HG02642 (cell line): ENCODE results near the gene TLCD4.
"Not testable (repeated sequence)": the region's sequence is repeated elsewhere in the genome, so short reads cannot be mapped to it uniquely, and the experiment has no call there.

ENCODE experiments used
- ATAC-seq: cut with Tn5 transposase; IDR thresholded peaks from one replicate; pipeline ENCODE4 v1.9.1; 2021; ENCODE audit warnings: mild to moderate bottlenecking; ENCODE audit not compliant: unreplicated experiment, poor library complexity

TLCD4 gene, protein sequence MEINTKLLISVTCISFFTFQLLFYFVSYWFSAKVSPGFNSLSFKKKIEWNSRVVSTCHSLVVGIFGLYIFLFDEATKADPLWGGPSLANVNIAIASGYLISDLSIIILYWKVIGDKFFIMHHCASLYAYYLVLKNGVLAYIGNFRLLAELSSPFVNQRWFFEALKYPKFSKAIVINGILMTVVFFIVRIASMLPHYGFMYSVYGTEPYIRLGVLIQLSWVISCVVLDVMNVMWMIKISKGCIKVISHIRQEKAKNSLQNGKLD

DNA sequence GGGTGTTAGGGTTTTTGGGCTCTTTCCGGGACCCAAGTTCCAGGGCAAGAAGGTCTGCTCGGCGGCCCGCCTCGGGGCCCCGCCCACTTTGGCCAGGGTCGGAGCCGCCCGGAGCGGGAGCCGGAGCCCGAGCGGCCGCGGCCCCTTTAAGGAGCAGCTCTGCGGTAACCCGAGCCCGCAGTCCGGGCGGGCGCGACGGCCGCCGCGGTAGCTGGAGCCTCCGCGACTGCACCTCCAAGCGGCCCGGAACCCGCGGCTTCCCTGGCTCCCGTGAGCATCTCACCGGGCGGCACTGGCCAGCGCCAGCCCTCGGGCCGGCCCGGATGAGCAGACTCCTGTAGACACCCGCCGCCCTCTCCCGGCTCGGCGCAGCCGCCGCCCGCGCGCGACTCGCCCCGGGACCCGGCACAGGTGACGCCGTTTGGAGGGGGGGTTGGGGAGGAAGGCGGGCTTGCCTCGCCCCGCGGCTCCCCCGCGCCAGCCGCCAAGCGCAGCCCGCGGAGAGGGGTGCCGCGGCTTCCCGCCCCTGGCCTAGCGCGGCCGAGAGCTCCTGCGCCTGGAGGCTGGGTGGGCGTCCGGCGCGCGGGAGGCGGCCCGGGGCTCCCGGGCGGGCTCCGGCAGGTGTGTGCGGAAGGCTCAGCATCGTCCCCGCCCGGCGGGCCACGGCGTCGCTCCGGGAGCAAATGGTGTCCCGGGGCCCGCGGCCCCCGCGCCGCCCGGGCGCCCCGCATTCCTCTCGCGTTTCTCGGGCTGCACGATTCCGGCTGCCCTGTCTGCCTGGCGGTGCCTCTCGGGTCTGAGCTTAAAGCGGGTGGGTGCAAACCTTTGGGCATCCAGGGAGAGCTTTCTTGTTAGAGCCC is at the start of gene TLCD4:
TSS of gene TLCD4 (plus strand) at position 149 of the 860 bp plus-strand sequence. CDS start 26,547 bp downstream, outside the sequence.
- ATAC-seq, result peak; percentile 64

DNA sequence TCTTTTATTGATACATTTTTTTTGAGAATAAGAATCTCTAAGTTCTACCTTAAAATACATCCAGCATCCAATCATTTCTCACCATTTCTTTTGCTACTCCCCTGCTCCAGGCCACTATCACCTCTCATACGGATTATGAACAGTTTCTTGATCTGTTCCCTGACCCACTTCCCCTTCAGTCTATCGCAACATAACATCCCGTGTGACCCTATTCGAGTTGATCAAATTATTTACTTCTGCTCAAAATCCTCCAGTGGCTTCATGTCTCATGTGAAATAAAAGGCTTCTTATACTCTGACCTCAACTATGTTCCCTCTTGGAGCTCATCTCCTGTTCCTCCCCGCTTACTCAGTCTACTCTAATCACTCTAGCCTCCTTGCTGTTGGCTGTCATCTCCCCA is 49.6 kb upstream of the TLCD4 start:
- no peak for ATAC-seq

DNA sequence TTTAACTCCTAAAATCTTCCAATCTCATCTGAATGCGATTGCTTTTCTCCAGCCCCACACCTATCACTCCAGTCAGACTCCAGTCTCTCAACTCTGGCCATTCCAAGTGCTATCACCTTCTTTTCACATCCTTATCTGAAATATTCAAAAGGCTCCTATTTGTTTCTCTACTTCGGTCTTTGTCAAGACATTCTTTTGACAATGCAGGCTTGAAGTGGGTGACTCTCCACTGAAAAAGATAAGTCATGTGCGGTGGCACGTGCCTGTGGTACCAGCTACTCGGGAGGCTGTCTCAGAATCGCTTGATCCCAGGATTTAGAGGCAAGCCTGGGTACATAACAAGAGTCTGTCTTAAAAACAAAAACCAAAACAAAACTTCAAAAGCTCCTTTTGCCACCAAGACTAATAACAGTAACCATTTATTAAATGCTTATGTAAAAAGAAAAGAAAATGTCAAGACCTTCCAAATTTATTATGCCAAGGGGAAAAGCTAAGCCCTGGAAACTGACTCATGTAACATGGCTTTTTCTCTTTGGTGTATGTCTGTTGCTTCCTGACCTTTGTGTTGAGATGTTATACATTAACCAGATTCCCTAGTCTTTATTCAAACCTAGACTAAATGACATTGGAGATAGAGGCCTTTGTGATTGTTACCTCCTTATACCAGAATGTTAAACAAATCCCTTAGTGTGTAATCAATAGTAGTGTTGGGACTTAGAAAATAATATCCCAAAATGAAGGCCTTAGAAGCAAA is 48.0 kb upstream of the TLCD4 start:
- no peak for ATAC-seq

DNA sequence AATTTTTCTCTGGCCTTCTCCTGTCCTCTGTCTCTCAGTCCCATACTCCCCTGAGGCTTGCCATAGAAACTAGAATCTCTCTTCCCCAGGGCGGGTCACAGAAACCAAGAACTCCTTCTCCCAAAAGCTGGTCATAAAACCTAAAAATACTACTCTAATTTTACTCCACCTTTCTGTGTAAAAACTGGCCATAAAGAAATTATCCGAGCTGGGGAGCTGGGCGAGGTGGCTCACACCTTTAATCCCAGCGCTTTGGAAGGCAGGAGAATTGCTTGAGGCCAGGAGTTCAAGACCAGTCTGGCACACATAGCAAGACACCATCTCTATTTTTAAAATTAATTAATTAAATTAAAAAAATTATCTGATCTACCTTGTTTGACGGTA is 47.5 kb upstream of the TLCD4 start:
- no peak for ATAC-seq

DNA sequence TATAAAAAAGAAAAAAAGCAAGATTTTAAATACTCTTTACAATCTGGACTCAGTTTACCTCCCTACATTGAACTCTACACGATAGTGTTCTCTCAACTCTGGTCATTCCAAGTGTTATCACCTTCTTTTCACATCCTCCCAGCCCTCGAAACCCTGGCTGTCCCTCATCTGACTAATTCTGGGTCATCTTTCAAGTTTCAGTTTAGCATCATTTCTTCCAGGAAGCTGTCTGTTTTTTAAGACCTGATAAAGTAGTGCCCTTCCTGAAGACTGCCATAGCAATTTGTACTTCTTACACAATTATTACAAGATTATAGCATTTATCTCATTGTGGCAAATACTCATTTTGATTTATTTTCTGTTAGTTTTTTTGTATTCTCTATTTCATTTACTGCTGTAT is 45.6 kb upstream of the TLCD4 start:
- no peak for ATAC-seq

DNA sequence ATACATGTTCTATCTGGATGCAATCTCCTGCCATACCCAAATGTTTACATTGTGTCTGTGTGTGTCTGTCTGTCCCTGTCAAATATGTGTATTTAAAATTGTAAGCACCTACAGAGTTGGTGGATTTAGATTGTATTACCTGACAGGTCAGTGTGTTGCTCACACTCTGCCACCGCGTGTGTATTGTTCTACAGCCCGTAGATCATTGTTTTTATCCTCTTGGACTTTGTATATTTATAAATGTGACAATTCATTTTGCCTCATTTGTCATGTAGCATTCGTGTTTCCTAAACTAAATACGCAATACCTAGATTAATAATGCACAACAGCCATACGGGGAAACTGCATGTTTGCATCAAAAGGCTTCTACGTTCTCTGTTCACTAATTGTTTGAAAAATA is 45.0 kb upstream of the TLCD4 start:
- ATAC-seq, result no peak

DNA sequence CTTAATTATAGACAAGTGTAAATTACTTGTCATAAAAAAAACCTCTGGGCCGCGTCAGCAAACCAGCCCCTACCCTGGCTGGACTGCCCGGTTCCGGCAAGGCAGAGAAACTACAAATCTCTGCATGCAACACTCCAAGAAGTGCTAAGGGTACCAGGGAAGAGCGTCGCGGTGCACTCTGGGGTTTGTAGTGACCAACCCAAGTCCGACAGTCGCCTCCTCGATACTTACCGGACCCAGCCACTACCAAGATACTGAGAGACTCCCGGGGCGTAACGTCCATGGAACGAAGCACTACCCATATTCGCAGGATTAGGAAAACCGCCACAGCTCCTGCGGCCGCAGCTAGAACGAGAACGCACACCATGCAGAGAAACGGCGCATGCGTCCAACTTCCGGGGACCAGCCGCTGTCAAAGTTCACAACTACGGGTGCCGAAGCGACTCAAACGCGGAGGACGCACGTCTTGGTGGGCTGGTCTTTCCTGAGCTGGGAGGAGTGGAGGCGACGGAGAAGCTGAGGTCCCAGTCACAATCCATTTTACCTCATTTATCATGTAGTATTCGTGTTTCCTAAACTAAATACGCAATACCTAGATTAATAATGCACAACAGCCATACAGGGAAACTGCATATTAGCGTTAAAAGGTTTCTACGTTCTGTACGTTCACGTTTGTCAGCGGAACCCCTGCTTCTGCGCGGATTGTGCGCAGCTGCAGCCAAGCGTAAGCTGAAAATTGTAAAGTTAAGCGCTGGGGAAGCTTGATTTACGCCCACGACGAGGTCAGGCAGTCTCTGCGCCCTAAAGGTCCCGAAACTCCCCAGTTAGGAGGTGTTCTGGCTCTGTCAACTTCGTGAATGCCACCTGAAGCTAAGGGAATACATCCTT is 44.4 kb upstream of the TLCD4 start, which contains the start of gene ALG14:
TSS of gene ALG14 (minus strand) at position 420 of the 888 bp plus-strand sequence. CDS start at position 367, 53 bp downstream.
- ATAC-seq, result peak; percentile 98

DNA sequence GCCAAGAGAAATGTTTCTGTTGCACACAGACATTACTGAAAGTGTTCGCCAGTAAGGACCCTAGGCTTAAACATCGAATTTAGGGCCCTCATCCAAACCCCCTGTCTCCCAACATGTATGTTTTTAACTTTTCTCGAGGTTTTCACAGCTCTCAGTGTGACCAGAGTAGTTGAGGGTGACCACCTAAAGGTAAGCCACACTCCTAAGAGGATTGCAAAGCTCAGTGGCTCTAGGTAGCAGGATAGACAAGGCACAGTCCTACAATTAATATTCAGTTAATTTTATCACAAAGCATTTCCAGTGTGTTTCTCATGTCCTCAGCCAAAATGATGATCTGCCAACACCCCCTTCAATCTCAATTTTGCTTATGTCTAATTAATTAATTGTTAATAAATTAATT is 43.7 kb upstream of the TLCD4 start:
- ATAC-seq, result no peak

DNA sequence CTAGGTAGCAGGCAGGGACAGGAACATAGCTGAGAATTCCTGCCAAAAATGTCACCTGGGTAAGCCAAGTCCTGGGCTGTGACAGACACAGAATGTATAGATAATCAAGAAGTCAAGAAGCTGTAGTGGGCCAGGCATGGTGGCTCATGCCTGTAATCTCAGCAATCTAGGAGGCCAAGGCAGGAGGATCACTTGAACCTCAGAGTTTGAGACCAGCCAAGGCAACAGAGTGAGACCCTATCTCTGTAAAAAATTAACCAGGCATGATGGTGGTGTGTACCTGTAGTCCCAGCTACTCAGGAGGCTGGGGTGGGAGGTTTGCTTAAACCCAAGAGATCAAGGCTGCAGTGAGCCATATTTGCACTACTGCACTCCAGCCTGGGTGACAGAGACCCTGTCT is 41.1 kb upstream of the TLCD4 start:
- no peak for ATAC-seq

DNA sequence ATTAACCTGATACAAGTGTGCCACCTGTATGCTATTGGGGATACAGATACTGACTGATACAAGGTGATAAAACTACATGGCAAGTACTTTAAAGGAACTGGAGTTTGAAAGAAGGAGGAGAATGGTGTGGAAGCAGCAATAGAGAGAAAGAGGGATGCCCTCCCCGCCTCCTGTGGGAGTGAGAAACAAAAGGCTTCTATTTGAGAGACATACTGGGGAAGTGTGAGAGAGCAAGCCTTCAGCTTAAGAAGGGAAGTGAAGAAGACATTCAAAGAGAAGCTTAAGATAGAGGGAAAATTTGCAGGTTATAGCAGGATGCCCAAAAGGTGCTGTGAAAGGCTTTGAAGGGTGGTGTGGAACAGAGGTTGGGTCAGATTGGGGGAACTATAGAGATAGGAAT is 36.7 kb upstream of the TLCD4 start:
- no peak for ATAC-seq

DNA sequence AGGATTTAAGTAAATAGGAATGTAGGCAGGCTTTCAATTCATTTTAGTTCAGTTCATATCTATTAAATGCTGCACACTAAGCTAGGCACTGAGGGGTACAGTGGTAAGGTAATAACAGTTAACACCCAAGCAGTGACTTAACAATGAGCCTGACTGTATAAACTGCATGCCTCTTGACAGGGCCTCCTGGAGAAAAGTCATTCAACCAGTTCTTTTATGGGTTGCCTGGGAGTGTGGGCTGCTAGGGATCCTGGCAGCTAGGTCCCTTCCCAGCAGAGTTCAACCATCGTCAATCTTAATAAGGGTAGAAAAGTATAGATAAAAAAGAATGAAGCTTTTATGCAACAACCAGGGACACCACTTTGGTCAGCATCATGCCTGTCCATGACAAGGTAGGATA is 36.3 kb upstream of the TLCD4 start:
- no peak for ATAC-seq

DNA sequence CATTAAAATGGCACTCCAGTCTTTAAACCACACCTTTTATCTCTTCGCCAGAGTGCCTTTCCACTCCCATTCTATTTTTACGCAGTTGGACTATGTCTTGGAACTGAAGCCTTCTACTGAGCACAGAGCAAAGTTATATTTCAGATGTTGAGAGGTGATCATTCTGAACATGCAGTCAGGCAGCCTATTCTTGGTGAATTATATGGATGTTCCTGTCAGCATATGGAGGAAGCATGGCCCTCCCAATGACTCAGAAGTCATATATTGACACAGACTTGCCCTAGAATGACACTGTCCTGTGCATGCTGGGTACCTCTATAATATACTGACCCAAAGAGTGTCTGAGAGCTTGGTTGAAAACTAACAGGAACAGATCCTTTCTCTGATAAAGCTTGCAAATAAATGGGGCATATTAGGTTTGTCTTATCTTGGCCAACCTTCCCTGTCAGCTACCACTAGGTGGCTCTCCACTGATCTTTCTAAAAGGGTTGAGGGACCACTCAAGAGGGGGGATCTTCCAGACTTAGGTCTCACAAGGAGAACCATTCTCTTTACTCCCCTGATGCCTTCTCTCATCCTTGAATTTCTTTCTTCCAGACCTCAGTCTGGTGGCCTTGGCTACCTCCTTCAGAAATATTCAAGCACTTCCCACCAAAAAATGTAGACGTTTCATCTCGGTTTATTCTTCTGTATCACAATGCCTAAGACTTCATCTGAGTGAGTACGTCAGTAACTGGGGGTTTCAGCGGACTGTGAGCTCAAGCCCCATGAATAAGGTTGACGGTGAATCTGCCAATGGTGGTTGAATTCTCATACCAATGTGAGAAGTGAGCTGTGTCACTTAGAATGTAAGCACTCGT is 32.6 kb upstream of the TLCD4 start:
- ATAC-seq, result peak; percentile 86

DNA sequence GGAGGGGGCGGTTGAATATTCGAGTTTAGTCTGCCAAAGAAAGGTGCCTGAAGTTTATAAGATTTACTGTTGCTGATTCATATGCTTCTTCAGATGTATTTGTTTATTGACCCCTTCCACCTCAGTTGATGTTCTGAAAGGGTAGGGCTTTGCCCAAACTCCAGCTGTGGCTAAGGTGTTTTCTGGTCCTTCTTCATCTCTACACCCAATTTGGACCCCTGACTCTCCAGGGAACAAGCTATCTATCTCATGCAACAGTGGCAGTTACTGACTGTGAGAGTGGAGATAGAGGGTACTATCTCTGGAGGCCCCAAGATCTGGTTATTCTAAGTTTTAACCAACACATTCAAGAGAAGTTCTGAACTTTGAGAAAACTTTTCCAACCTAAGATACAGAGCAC is 31.8 kb upstream of the TLCD4 start:
- ATAC-seq, result no peak

DNA sequence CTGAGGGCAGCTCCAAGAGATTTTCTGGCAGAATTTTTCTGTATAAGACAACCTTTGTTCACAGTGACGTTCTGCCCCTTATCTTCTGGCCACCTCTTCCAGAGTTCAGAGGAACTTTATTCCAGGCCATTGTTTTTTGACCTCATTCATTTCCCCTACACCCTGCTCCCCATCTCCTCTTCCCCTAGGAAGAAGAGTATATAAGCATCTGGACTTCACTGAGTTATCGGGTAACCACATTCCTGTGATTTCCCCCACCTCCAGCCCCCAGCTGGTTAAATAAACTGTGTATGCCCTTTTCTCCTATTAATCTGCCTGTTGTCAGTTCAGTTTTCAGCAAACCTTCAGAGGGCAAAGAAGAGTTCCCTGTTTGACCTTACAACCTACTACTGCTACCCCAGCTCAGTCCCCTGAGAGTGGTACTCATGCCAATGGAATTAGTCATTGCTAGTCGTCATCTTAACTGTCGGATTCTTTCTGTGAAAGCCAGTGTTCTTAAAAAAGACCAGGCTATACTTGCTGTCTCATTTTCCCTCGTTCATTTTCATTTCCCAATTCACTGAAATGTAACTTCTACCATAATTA is 30.1 kb upstream of the TLCD4 start:
- no peak for ATAC-seq

DNA sequence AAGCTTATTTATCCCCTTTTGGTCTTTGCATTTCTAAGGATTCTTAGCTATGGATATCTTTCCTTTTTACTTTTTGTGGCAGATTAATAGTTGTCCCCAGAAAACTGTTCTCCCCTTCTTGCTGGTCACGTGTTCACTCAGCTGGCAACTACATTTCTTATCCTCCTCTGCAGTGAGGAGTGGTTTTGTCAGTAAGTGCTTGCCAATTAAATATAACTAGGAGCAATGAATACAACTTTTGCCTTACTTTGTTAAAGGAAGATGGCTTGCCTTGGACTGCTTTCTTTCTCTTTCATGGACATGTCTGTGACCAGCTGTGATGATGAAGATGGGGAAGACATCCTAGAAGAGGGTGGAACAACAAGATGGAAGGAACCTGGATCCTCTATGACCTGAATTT is 28.9 kb upstream of the TLCD4 start:
- ATAC-seq, result no peak

DNA sequence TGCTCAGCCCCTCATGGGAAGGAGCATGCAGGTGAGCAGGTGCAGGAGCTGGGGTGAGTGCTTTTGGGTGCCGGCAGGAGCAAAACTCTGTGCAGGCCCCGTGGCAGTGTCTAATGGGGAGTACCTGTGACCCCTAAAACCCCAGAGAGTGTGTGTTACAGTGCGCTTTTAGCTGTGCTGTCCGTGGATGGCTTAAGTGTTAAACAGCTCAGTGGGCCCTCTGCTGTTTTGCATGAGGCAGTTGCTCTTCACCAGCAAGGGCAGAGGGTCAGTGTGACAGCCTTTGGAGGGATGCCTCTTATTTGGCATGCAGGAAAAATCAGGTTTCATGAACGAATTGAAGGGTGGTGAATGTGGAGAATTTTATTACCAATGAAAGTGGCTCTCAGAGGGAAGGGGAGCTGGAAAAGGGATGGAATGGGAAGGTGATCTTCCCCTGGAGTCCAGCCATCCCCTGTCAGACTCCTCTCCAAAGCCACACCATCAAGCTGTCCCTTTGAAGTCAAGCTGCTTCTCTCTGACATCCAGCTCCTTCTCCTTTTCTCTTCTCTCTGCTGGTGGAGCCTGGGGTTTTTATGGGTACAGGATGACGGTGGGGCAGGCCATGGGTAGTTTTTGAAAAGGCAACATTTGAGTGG is 27.4 kb upstream of the TLCD4 start:
- ATAC-seq, result no peak

DNA sequence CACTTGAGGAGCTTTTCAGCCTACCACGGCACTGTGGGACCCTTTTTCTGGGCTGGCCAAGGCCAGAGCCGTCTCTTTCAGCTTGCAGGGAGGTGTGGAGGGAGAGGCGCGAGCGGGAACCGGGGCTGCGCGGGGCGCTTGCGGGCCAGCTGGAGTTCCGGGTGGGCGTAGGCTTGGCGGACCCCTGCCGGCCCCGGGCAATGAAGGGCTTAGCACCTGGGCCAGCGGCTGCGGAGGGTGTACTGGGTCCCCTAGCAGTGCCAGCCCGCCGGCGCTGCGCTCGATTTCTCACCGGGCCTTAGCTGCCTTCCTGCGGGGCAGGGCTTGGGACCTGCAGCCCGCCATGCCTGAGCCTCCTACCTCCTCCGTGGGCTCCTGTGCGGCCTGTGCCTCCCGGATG is 25.9 kb upstream of the TLCD4 start:
- not testable (repeated sequence) for ATAC-seq

DNA sequence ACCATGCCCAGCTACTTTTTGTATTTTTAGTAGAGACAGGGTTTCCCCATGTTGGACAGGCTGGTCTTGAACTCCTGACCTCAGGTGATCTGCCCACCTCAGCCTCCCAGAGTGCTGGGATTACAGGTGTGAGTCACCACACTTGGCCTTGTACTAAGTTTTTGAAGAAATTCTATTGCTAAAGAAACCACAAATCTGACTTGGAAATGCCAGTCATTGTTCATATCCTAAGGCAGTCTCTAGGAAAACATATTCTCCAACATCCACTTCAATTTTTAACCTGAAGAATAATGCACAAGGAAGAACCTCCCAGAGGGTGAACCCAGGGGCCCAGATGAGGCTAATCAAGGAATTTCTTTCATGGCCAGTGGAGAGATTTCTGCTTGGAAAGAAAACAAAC is 24.3 kb upstream of the TLCD4 start:
- ATAC-seq, result not testable (repeated sequence)
